Measurements from ENCODE around the gene CPNE9.
A peak's percentile ranks its signal among the peaks of the same experiment; 100 is the strongest.
"Not testable (repeated sequence)": the region's sequence is repeated elsewhere in the genome, so short reads cannot be mapped to it uniquely, and the experiment has no call there.

The CPNE9 gene

DNA sequence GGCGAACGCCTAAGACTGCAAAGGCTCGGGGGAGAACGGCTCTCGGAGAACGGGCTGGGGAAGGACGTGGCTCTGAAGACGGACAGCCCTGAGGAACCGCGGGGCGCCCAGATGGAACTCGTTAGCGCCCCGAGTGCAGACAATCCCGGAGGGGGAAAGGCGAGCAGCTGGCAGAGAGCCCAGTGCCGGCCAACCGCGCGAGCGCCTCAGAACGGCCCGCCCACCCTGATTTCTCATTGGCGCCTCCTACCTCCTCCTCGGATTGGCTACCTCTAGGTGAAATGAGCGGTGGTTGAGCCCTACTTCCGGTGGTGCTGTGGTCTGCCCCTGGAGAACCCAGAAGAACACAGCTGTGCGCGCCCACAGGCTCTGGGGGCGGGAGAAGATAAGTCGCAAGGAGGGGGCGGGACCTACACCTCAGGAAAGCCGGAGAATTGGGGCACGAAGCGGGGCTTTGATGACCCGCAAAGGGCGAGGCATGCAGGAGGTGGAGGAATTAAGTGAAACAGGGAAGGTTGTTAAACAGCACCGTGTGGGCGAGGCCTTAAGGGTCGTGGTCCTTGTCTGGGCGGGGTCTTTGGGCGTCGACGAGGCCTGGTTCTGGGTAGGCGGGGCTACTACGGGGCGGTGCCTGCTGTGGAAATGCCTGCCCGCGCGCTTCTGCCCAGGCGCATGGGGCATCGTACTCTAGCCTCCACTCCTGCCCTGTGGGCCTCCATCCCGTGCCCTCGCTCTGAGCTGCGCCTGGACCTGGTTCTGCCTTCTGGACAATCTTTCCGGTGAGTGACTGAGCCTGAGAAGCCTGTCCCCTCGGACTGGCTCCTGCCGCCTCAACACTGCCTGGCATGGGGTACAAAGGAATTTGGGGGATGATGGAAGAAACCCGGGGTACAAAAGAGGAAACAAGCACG is 46.3 kb downstream of the CPNE9 start, which contains the start of gene OGG1:
Gene OGG1 (plus strand): TSS at position 308 of the 911 bp plus-strand sequence. CDS start 335 bp downstream, at position 643.
- DNase-seq: peak; percentile 91

GRCh38 chr3:9750556-9751411 is 47.2 kb downstream of the CPNE9 start:
- DNase-seq: no peak

DNA sequence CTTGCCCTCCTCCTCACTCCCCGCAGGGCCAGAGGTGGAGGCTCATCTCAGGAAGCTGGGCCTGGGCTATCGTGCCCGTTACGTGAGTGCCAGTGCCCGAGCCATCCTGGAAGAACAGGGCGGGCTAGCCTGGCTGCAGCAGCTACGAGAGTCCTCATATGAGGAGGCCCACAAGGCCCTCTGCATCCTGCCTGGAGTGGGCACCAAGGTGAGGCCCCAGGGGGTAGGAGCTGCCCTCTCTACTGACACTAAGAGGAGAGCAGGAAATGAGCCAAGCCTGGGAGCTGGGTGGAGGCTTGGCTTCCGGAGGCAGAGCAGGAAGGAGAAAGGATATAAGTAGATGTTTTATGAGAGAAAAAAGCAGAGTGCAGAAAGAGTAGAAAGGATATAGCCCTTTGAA is 51.0 kb downstream of the CPNE9 start:
- DNase-seq: no peak

DNA sequence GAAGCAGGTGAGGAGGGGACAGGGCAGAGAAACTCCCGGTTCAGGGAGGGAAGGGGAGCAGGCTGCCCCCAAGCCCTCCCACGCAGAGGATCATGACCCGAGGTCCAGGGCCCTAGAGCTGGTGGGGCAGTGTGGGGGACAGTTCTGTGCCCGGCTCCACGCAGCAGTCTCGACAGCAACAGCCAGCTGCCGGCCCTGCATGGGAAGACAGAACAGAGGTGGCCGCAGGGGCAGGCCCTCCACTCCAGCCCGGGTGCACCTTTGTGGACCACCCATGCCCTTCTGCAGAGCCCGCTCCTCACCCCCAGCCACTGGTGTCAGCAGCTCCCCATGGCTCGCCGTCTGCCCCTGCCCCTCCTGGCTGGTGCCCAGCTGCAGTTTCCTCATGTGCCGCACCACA is 53.8 kb downstream of the CPNE9 start:
- DNase-seq: no peak

DNA sequence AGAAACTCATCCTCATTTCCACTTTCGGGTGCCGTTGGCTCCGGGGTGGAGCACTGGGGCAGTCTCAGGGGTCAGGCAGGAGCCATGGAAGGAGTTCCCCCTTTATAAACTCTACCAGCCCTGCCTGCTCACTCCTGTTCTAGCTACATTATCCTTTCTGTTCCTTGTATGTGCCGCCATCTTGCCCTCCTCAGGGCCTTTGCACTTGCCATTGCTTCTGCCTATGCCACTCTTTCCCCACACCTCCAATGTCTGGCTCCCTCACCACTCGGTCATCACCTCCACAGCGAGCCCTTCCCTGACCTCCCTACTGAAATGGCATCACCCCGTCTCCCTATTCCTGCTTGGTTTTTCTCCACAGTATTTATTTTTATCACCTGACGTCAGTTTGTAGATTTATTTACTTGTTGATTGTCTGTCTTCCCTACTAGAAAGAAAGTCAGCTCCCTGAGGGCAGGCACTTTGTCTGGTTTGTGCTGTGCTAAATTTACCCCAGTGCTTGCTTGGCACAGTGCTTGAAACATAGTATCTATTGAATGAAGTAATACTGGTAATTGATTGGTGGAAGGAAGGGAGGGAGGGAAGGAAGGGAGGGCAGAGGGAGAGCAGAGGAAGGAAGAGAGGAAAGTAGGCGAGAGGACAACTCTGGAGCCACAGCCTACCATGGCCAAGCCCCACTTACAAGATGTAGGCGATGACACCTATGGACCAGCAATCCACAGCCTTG is 57.3 kb downstream of the CPNE9 start:
- DNase-seq: no peak

- DNase-seq: no peak
Measured at GRCh38 chr3:9761919-9762318, 58.3 kb downstream of the CPNE9 start.

GRCh38 chr3:9762871-9763270 is 59.2 kb downstream of the CPNE9 start:
- no peak for DNase-seq

GRCh38 chr3:9765865-9766264 is 62.2 kb downstream of the CPNE9 start:
- no peak for DNase-seq

DNA sequence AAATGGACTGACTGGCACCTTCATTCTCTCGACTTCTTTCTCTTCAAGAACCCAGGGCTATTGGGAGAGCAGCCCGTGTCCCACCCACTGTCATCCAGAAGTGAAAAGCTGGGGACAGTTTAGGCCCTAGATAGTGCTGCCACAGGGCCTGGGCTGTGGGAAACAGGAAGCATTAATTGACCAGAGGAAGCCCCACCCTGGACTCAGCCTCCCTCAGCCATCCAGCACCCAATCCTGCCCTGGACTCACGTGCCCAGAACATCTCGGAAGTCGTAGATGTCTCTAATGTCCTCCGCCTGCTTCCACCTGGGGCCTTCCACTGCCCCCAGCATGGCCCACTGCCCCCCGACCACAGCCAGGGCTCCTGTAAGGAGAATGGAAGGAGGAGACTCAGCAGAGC is 63.8 kb downstream of the CPNE9 start:
- DNase-seq: no peak

GRCh38 chr3:9768141-9768775 is 64.6 kb downstream of the CPNE9 start:
- no peak for DNase-seq

DNA sequence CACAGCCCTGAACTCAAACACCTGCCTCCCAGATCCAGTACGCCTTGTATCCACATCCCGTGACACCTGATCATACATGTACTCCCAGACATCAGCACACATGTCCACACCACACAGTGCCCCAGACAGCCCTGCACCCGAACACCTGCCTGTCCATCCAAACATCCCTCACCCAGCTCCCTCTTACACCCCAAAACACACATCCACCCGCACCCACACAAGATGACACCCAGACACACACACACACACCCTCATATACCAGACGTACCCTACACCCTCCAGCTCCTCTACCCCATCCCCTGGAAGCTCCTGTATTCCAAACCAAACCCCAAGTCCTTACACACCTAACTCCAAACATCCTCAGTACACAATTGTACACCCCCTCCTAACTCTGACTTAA is 65.4 kb downstream of the CPNE9 start:
- no peak for DNase-seq

GRCh38 chr3:9769426-9770275 is 66.0 kb downstream of the CPNE9 start, which contains the start of gene CAMK1:
CAMK1 (minus strand) TSS chr3:9769947; CDS start chr3:9767749, 2,198 bp downstream.
- no peak for DNase-seq

DNA sequence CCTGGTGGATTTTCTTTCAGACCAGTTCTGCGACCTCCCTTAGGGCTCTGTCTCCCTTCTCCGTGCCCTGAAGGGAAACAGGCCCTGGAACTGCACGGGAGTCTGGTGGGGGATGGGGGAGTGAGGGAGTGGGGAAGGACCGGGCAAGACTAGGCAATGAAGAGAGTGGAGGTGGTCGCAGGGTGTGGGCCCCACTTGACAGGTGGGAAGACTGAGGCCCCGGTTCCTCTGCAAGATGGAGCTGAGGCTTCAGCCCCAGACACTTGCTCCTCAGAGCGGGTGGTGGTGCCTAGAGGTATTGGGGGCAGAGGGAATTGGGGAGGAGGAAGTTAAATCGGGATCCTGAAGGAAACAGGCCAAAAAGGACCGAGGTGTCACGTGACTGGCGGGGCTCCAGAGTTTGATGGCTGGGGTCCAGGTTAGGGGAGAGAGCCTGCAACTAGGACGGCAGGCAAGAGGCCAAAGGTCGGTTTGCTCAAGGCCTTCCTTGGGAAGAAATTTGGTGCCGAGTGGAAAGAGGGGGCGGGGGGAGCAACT is 66.7 kb downstream of the CPNE9 start:
- DNase-seq: no peak

- not testable (repeated sequence) for DNase-seq
Measured at GRCh38 chr3:9771007-9771406, 67.4 kb downstream of the CPNE9 start.

DNA sequence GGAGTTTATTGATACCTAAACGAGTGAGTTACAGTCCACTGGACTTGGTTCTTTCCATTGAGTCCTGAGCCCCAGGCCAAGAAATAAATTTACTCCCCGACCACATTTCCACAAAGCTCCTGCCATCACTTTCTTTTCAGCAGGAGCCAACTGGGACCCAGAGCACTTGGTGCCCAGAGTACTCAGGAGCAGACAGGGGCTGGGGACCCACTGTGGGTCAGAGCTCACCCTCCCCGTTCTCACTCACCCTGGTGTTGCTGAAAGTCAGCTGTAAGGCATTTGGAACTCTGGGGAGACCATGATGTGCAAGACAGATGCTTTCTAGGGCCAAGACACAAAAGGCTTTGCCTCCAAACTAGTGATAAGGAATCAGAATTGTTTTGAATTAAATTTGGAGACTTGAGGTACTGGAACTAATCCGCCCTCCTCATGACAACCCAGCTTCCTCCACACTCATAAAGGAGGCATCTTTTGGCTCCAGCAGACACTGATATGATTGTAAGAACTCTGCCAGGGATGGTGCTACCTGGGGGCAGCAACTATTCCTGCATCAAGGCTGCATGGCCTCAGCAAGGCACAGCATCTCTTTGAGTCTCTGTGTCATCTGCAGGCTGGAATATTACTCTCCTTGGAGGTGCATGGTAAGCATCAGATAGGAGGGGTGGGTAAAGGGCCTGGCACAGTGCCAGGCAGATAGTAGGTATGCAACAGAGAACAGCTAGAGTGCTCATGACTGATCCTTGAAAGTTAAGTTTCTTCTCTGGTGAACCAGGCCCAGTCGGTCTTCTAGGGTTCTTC is 73.5 kb downstream of the CPNE9 start:
- DNase-seq: no peak

DNA sequence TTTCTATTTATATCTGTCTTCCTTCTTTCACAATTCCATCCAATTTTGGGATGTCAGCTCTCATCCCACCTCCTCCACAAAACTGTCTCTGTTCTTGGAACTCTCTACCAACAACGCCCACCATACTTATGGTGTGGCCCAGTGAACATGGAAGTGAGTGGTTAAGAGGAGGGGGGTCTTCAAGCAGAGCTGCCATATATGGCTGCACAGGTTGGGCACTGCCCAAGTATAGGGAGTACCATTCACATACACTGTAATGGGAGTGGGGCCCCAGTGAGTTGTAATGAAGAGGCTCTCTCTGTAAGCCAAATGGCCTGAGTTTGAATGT is 74.0 kb downstream of the CPNE9 start:
- no peak for DNase-seq

DNA sequence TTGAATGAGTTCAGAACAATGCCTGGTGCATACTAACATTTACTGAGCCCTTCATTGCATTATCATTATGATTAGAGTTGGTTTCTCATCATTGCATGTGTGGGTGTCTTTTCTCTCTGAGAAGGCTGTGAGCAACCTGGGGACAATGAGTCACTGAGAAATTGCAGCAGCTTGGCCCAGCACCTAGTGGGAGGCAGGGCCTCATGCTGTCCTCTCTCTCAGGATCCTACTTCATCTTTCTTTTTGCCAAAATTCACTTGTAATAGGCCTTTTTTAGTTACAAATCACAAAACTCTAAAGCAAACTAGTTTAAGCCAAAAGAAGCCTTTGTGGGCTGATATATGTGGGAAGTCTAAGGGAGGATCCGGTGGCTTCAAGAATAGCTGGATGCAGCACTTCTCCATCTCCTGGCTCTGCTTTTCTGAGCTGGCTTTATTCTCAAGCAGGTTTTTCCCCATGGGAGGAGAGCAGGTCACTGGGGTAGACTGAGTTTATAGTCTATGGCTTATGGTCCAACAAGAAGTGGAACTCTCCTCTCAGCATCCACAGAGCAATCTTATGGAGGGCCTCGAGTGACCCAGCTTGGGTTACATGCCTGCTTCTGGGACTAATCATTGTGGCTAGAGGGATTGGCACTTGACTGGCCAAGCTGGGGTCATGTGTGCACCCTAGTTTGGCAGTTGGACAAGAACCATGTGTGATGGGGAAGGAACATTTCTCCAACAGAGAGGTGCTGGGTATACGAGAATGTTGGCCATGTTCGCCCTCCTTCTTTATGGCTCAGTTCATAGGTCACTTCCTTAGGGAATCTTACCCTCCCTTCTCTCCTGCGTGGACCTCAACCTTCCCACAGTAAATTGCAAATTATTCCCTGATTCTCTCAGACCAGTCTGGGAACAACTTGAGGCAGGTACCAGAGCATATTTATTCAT is 74.8 kb downstream of the CPNE9 start:
- no peak for DNase-seq

GRCh38 chr3:9779075-9779593 is 75.5 kb downstream of the CPNE9 start:
- DNase-seq: no peak
